MM.1S (cell line): ENCODE measurements around the gene PAPOLB.

Source experiments
- DNase-seq: peaks from one replicate; pipeline ENCODE4 v3.0.0-alpha.2; 2015
- H2AFZ ChIP-seq: fragments of 300-600 bp; sonication (generic); 2 replicates; pipeline ENCODE4 v1.6.0; 2016; ENCODE audit warnings: antibody characterized with exemption, low read length
- H3F3A ChIP-seq: fragments of 300-600 bp; sonication (generic); 2 replicates; pipeline ENCODE4 v1.6.1; 2016; ENCODE audit warnings: mild to moderate bottlenecking, antibody characterized with exemption, low read length, moderate library complexity, mixed read lengths; ENCODE audit not compliant: insufficient read depth
- H3K27ac ChIP-seq: fragments of 300-600 bp; sonication (generic); 2 replicates; pipeline ENCODE4 v1.5.1; 2016; ENCODE audit warnings: mild to moderate bottlenecking, low read length
- H3K27me3 ChIP-seq: fragments of 300-600 bp; sonication (generic); replicated peaks from 2 replicates; pipeline ENCODE4 v1.6.0; 2016; ENCODE audit warnings: low read length; ENCODE audit not compliant: insufficient read depth
- H3K36me3 ChIP-seq: fragments of 300-600 bp; sonication (generic); replicated peaks from 2 replicates; pipeline ENCODE4 v1.6.1; 2016; ENCODE audit warnings: mild to moderate bottlenecking, low read length, mixed read lengths; ENCODE audit not compliant: insufficient read depth
- H3K4me1 ChIP-seq: fragments of 300-600 bp; sonication (generic); 2 replicates; pipeline ENCODE4 v1.6.1; 2016; ENCODE audit warnings: low read length, mixed read lengths
- H3K4me2 ChIP-seq: fragments of 300-600 bp; sonication (generic); 2 replicates; pipeline ENCODE4 v1.6.0; 2016; ENCODE audit warnings: low read depth, low read length
- H3K4me3 ChIP-seq: fragments of 300-600 bp; sonication (generic); 2 replicates; pipeline ENCODE4 v1.5.1; 2016; ENCODE audit warnings: low read length, mixed read lengths
- H3K79me2 ChIP-seq: fragments of 300-600 bp; sonication (generic); 2 replicates; pipeline ENCODE4 v1.6.1; 2016; ENCODE audit warnings: mixed run types, low read length, mixed read lengths
- H3K9ac ChIP-seq: fragments of 300-600 bp; sonication (generic); 2 replicates; pipeline ENCODE4 v1.6.1; 2016; ENCODE audit warnings: low read length, mixed read lengths
- H3K9me2 ChIP-seq: fragments of 300-600 bp; sonication (generic); replicated peaks from 2 replicates; pipeline ENCODE4 v1.6.1; 2016; ENCODE audit warnings: mild to moderate bottlenecking, low read length, mixed read lengths; ENCODE audit not compliant: insufficient read depth
- H3K9me3 ChIP-seq: fragments of 300-600 bp; sonication (generic); replicated peaks from 2 replicates; pipeline ENCODE4 v1.6.1; 2016; ENCODE audit warnings: mild to moderate bottlenecking, low read length, mixed read lengths; ENCODE audit not compliant: insufficient read depth
- H4K20me1 ChIP-seq: fragments of 300-600 bp; sonication (generic); 2 replicates; pipeline ENCODE4 v1.6.1; 2016; ENCODE audit warnings: mild to moderate bottlenecking, low read length, moderate library complexity, mixed read lengths; ENCODE audit not compliant: insufficient read depth
- EZH2 ChIP-seq: fragments of 300-600 bp; sonication (generic); optimal IDR thresholded peaks from 2 replicates; pipeline ENCODE3; 2017; ENCODE audit warnings: low read depth, mild to moderate bottlenecking, antibody characterized with exemption, low read length, mixed read lengths
- EZH2phosphoT487 ChIP-seq: fragments of 300-600 bp; sonication (generic); IDR thresholded peaks from 2 replicates; pipeline ENCODE4 v1.6.1; 2018; ENCODE audit warnings: antibody characterized with exemption, low read length
- TF ChIP-seq, protein P1 (sequence below): fragments of 300-600 bp; sonication (generic); IDR thresholded peaks from 2 replicates; pipeline ENCODE4 v1.5.1; 2016; ENCODE audit warnings: antibody characterized with exemption, low read length, mixed read lengths

Gene PAPOLB

GRCh38 chr7:4861227-4861626 is 603 bp downstream of the PAPOLB start:
- Histone ChIP-seq H4K20me1 (no peaks in the 10 kb centered on the region), H2AFZ (no peak overlapping the region), H3K36me3 (no peaks in the 10 kb centered on the region), H3K27ac (no peak overlapping the region), H3K9me3 (no peaks in the 10 kb centered on the region), H3K79me2 (no peaks in the 10 kb centered on the region), H3K9ac (no peak overlapping the region), H3K27me3 (peaks cover 31% of the 10 kb centered on the region), H3K9me2 (no peaks in the 10 kb centered on the region), H3K4me1 (no peaks in the 10 kb centered on the region), H3F3A (no peaks in the 10 kb centered on the region), H3K4me2 (no peak overlapping the region), H3K4me3 (no peak overlapping the region)
- TF ChIP-seq EZH2 (no peak), EZH2phosphoT487 (no peak)
- TF ChIP-seq, protein P1, sequence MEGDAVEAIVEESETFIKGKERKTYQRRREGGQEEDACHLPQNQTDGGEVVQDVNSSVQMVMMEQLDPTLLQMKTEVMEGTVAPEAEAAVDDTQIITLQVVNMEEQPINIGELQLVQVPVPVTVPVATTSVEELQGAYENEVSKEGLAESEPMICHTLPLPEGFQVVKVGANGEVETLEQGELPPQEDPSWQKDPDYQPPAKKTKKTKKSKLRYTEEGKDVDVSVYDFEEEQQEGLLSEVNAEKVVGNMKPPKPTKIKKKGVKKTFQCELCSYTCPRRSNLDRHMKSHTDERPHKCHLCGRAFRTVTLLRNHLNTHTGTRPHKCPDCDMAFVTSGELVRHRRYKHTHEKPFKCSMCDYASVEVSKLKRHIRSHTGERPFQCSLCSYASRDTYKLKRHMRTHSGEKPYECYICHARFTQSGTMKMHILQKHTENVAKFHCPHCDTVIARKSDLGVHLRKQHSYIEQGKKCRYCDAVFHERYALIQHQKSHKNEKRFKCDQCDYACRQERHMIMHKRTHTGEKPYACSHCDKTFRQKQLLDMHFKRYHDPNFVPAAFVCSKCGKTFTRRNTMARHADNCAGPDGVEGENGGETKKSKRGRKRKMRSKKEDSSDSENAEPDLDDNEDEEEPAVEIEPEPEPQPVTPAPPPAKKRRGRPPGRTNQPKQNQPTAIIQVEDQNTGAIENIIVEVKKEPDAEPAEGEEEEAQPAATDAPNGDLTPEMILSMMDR = no peak
- DNase-seq = no peak

DNA sequence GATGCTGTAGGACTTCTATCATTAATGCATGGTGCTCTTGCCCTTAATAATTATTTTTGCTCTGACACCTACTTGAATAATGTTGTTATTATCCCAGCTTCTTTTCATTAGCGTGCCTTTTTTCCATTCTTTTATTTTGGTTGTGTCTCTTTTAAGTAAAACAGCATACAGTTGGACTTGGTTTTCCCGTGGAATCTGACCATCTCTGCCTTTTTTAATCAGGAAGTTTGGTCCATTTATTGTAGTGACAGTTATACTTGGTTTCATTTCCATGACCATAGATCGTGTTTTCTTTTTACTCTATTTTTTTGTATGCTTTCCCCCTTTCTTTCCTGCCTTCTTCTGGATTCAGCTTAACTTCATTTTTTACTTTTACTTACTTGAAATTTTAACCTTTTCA is 4.6 kb downstream of the PAPOLB start:
- H3K79me2 ChIP-seq = no peaks in the 10 kb centered on the region
- H3K36me3 ChIP-seq = no peaks in the 10 kb centered on the region
- DNase-seq = no peak
- H3K27me3 ChIP-seq = peaks cover 24% of the 10 kb centered on the region
- H3F3A ChIP-seq = no peaks in the 10 kb centered on the region
- H3K4me3 ChIP-seq = 0 out of 2 replicates have a peak overlapping the region, but pooled peaks have one; percentile 16
- H3K27ac ChIP-seq = no peak overlapping the region
- H2AFZ ChIP-seq = no peak overlapping the region
- no peaks in the 10 kb centered on the region for H3K4me1 ChIP-seq
- no peak overlapping the region for H3K9ac ChIP-seq
- H4K20me1 ChIP-seq = no peaks in the 10 kb centered on the region
- no peaks in the 10 kb centered on the region for H3K9me3 ChIP-seq
- peak overlapping the region; percentile 30 for H3K4me2 ChIP-seq
- H3K9me2 ChIP-seq = no peaks in the 10 kb centered on the region
- TF ChIP-seq EZH2 (no peak), EZH2phosphoT487 (no peak)
- TF ChIP-seq, protein P1 = no peak

DNA sequence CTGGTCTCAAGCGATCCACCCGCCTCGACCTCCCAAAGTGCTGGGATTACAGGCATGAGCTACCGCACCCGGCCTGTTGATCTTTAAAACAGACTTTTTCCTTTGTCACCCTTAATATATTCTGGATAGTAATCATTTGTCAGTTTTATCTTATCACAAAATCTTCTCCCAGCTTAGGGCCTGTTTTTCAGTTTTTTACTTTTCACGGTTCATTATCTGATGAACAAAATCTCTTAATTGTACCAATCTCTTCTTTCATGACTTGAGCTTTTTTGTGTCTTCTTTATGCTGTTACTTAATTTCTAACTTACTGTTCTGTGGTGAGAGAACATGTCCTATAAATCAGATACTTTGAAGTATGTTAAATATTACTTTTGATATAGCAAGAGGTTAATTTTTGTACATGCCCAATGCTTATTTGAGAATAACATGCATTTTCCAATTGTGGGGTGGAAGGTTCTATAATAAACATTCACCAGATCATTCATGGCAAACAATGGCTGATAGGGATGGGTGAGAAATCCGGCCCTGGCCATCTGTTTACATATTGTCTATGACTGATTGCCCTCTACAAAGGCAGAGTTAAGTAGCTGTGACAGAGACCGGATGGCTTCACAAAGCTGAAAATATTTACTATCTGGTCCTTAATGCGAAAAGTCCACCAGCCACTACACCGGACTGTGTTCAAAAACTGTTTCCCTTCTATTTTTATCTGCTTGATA is 5.3 kb downstream of the PAPOLB start:
- no peak for DNase-seq

More for the DNA sequence above, 5.3 kb downstream of the PAPOLB start:
- Histone ChIP-seq H3K36me3 (no peaks in the 10 kb centered on the region), H3K9ac (no peak overlapping the region), H3K4me2 (no peak overlapping the region), H3K79me2 (no peaks in the 10 kb centered on the region), H3K4me1 (no peaks in the 10 kb centered on the region), H4K20me1 (no peaks in the 10 kb centered on the region), H3K9me3 (no peaks in the 10 kb centered on the region), H2AFZ (no peak overlapping the region), H3K27me3 (peaks cover 23% of the 10 kb centered on the region), H3F3A (no peaks in the 10 kb centered on the region), H3K27ac (no peak overlapping the region), H3K4me3 (no peak overlapping the region), H3K9me2 (no peaks in the 10 kb centered on the region)
- TF ChIP-seq EZH2 (no peak), EZH2phosphoT487 (no peak)
- TF ChIP-seq, protein P1 = no peak
